Stimulated activated CD8-positive, alpha-beta memory T cell treated with anti-CD3 and anti-CD28 coated beads, Interleukin-12 subunit alpha, Interleukin-12 subunit beta, amount 100 ng/mL, for 4 hours (primary cell): ENCODE data around the gene PXK.

Source experiments
- DNase-seq: peaks from one replicate; pipeline ENCODE4 v3.0.0-alpha.2; 2020; ENCODE audit warnings: low read depth

PXK gene

DNA sequence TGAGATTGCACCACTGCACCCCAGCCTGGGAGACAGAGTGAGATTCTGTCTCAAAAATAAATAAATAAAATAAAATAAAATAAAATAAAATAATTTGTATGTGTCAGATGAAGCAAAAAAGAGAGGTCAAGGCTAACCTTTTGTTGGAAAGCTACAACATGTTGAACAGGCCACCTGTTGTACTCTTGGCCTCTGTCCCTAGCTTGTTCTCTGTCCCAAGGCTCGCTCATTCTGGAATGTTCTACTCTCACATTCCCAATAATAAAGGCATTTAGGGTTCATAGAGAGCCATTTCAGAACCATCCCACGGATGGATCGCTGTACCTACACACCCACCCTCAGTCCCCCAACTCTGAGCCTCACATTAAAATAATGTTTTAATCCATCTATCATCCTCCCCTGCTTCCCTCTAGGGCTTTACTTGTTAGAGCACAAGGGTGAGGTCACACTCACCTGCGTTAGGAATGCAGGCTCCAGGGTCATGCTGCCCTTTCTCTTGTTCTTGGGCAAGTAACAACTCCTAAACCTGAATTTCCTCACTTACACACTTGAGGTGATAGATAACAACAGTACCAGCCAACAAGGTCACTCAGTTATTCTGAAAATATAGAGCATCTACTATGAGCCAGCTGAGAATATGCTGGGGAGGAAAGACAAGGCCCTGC lies 134.3 kb downstream of the PXK start:
- DNase-seq, result no peak

DNA sequence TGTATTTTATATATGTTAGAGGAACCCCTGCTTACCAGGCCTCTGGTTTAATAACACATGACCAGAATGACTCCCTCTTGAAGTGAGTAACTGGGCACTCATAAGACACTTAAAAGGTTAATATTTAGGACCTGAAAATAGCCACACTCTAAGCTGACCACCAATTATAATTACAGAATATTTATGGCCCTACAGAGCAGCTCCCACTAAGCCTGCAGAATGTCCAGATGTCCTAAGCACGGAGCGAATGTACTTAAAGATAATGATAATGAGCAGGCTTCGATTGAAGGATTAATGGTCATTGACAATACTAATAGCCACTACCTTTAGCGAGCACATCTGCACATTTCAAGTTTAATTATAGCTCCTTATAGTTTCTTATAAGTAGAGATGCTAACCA lies 136.4 kb downstream of the PXK start:
- no peak for DNase-seq

DNA sequence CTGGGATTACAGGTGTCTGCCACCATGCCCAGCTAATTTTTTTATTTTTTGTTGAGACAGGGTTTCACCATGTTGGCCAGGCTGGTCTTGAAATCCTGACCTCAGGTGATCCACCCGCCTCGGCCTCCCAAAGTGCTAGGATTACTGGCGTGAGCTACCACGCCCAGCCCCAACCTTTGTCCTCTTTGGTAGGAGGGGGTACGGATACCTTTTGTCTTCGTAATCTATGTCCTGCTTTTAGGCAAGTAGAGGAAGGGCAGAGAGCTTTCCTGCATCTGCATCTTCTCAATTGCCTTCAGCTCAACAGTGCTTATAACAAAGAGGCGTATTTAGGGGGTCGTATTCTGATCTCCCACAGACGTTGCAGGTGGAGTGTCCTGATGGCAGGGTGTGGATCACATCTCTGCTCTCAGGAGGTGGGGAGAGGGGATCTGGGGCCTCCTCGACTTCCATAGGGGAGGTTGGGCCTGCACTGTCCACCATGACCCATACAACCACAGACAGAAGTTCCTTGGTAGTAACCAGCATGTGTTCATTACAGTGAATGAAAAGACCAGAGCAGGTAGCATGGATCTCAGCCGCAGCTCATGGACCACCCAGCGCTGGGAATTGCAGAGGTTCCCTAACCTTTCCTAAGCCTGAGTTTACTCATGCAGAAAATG lies 137.8 kb downstream of the PXK start:
- DNase-seq, result no peak

DNA sequence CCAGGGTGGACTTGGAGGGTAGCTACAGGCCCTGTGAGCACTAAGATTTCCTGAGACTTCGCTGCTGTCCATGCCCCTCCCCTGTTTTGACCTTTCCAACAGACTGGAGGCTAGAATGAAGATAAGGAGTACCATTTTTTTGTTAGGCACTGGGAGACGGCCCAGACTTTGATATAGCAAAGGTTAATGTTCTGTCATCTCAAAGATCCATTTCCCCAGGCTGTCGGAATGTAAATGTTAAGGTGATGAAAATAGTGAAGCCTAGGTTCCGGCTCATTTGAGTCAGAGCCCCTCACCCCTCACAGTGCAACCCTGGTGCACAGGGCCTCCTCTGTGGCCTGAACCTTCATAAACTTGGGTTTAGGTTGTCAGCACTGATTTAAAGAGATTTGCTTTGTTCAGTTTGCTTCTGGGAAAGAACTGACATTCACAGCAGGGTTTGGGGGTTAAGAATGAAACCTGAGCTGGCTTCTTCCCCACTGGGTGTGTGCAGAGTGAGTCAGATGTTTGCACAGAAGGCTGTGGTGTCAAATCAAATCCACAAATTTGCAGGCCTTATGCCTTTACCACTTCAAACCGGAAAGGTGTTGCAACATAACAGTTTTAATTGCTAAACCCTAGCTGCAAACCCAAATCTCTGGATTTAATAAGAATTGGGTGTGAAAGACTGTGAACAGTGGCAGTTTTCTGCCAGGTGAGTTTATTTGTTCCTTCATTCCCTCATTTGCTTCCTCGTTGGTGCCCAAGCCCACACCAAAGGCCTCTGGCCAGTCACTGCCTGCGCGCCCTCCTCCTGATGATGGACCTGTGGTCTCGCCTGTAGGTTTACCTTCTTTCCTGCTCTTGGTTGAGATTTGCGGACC lies 138.6 kb downstream of the PXK start:
- peak; percentile 11 for DNase-seq

DNA sequence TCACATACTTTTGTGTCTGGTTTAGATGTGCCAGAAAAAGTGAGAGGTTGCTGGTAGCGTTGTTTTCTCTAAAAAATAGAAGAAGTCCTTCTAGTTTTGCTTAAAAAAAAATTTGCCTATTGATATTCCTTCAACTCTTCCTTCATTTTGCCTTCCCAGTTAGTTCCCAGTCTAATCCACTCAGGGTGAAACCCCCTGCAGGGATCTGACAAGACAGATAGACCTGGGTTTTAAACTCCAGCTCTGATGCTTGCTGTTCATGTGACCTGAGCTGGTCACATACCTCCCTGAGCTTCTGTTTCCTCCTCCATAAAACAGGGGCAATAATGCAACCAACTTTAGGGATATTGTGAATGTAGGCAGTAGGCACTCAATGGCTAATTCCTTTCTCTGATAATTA lies 140.6 kb downstream of the PXK start:
- no peak for DNase-seq

DNA sequence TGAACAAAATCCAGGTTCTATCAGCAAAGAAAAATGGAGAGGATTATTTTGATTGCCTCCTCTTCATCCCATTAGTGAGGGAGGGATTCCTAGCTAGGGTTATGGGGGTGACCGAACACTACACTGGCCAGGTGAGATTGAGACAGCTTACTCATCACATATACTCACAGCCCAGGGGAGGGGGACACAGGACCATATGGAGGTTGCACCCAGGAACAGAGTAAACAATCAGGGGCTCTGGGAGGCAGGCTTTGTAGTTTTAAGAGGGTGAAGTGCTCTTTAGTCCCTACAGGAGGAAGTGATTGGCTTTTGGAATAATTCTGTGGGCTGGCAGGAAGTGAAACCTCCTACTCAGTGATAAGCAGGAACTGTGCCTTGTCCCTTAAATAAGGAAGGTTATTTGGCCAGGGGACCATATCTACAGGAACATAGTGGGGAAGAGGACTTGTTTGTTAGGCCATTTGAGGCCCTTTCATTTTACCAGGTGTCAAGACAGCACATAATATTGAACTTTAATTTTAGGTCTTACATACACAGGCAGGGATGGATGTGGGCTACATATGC lies 141.7 kb downstream of the PXK start:
- DNase-seq, result no peak

DNA sequence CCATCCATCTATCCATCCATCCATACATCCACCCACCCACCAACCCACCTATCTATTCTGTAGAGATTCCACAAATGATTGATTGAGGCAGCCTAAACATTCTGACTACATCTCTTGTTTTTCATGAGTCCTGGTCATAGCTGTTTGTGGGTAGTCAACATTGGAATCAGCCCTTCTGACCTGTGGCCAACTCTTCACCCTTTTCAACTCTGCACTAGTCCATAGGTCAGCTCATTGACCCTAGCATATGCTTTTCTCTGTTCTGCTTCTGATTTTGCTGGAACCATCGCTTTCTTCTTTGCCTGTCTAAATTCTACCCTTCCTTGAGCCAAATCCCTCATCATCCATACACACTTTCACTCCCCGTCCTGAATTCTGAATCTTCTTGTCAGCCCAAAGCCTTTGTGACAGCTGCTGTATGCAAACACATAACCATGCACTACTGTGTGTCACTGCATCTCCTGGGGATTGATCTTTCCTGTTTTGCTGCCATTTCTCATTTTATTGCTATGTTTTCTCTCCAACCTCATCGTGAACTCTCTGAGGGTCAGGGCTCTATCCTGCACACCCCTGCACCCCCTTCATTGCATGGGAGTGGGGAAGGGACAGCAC lies 142.4 kb downstream of the PXK start:
- DNase-seq, result no peak
